ENCODE results near the gene RPS24.

Gene RPS24

DNA sequence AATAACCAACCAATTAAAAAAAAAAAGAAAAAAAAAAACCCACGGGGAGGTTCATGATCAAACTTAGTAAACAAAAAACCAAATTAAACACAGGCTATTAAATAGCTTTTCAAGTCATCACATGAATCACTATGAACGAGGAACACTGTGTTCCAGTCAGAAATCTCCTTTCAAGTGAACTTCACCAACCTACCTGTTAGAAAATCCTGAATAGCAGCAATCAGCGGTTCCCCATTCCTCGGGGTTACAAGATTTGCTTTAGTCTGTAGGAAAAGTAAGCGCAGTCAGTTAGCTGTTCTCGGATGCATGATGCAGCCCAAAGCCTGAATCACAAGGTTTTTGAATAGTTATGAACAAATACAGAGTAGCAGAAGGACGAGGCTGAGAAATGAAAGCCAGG, 23.4 kb upstream of the RPS24 start:
- DNase-seq (no peak), ATAC-seq (replicated peaks) (no peak)
- H3K9me3 Mint-ChIP-seq: no peaks in the 10 kb centered on the region
- H3K4me3 Mint-ChIP-seq: no peak overlapping the region
- H3K27me3 Mint-ChIP-seq: no peaks in the 10 kb centered on the region
- peaks cover 84% of the 10 kb centered on the region for H3K36me3 Mint-ChIP-seq (ENCODE audit: insufficient read depth)
- no peak overlapping the region for H3K27ac Mint-ChIP-seq
- no peaks in the 10 kb centered on the region for H3K4me1 Mint-ChIP-seq (ENCODE audit: low read depth in 2 of 2)

DNA sequence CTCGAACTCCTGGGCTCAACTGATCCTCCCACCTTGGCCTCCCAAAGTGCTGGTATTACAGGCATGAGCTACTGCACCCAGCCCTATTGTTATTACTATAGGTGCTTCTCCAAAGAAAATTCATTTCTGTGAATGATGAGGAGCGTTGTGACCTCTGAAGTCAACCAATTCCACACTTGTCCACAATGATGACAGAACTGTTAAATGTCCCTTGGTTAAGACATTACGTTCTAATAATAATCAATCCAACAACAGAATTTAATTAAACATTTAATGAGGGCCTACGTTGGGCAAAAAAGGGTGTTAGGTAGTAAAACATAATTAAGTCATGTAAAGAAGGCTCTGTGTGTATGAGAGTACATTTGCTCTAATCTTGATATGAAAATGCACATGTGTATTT, 22.6 kb upstream of the RPS24 start:
- no peaks in the 10 kb centered on the region for H3K4me1 Mint-ChIP-seq (ENCODE audit: low read depth in 2 of 2)
- H3K27me3 Mint-ChIP-seq: no peaks in the 10 kb centered on the region
- ATAC-seq (replicated peaks) (no peak), DNase-seq (no peak)
- peaks cover 84% of the 10 kb centered on the region for H3K36me3 Mint-ChIP-seq (ENCODE audit: insufficient read depth)
- H3K9me3 Mint-ChIP-seq: no peaks in the 10 kb centered on the region
- H3K27ac Mint-ChIP-seq: no peak overlapping the region
- no peak overlapping the region for H3K4me3 Mint-ChIP-seq

DNA sequence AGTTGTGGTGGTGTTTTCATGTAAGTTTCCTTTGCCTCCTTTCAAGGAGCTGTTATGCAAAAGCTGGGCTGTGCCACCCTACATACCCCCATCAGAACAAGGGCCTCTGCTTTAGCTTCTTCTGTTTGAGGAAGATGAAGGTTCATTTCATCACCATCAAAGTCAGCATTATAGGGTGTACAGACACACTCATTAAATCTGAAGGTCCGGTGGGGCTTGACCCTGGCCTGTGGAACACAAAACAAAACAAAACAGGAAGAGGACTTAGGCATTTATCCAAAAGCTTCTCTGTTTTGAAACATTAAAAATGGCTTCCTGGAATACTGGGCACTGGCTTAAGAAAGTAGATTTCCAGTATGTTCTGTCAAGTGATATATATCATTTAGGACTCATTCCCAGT, 20.1 kb upstream of the RPS24 start:
- Mint-ChIP-seq H3K27ac (no peak overlapping the region), H3K36me3 (ENCODE audit: insufficient read depth) (peaks cover 90% of the 10 kb centered on the region), H3K9me3 (no peaks in the 10 kb centered on the region), H3K4me3 (no peak overlapping the region), H3K4me1 (ENCODE audit: low read depth in 2 of 2) (no peaks in the 10 kb centered on the region), H3K27me3 (no peaks in the 10 kb centered on the region)
- DNase-seq (no peak), ATAC-seq (replicated peaks) (no peak)

DNA sequence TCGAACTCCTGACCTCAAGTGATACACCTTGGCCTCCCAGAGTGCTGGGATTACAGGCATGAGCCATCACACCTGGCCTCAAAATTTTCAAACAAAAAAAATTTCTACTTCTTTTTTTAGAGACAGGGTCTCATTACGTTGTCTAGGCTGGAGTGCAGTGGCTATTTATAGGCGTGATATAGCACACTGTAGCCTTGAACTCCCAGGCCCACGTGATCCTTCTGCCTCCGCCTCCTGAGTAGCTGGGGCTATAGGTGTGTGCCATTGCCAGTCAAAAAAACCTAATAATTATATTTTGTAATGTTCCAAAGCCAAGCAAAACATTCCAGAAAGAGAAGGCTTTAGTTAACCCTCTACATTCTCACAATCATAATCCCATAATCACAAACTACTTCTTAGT, 18.1 kb upstream of the RPS24 start:
- no peak overlapping the region for H3K4me3 Mint-ChIP-seq
- ATAC-seq (replicated peaks): no peak
- peaks cover 97% of the 10 kb centered on the region for H3K36me3 Mint-ChIP-seq (ENCODE audit: insufficient read depth)
- H3K4me1 Mint-ChIP-seq (ENCODE audit: low read depth in 2 of 2): no peaks in the 10 kb centered on the region
- H3K27ac Mint-ChIP-seq: no peak overlapping the region
- no peak for DNase-seq
- no peaks in the 10 kb centered on the region for H3K9me3 Mint-ChIP-seq
- H3K27me3 Mint-ChIP-seq: no peaks in the 10 kb centered on the region

DNA sequence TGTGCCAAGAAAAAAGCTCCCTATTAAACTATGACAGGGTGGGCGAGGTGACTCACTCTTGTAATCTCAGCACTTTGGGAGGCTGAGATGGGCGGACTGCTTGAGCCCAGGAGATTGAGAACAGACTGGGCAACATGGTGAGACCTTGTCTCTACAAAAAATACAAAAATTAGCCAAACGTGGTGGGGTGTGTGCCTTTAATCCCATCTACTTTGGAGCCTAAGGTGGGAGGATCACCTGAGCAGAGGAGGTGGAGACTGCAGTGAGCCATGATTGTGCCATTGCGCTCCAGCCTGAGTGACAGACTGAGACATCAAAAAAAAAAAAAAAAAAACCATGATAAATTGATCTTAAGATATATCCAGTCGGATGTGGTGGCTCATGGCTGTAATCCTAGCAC, 15.8 kb upstream of the RPS24 start:
- no peak for ATAC-seq (replicated peaks)
- no peaks in the 10 kb centered on the region for H3K27me3 Mint-ChIP-seq

DNA sequence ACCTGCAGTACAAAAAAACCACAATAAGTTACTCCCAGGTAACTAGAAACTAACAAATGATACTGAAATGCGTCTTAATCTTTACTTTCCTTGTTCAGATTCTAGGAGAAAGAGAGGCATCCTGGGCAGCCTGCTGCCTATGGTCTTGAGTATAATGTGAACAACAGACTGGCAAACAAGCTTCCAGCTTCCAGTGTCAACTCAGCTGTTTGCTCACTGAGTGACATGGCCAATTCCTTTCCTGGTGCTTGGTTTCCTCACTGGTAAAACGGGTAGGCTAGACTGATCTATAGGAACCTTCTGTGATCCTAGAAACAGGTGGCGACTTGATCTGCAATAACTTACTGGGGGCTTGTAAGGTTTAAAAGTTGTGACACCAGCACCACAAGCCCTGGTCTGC, 14.4 kb upstream of the RPS24 start:
- DNase-seq (no peak), ATAC-seq (replicated peaks) (no peak)
- H3K4me1 Mint-ChIP-seq (ENCODE audit: low read depth in 2 of 2): no peaks in the 10 kb centered on the region
- peaks cover 100% of the 10 kb centered on the region for H3K36me3 Mint-ChIP-seq (ENCODE audit: insufficient read depth)
- no peak overlapping the region for H3K27ac Mint-ChIP-seq
- H3K9me3 Mint-ChIP-seq: no peaks in the 10 kb centered on the region
- H3K27me3 Mint-ChIP-seq: no peaks in the 10 kb centered on the region
- H3K4me3 Mint-ChIP-seq: no peak overlapping the region

More for the DNA sequence above, 15.8 kb upstream of the RPS24 start:
- Mint-ChIP-seq H3K27ac (no peak overlapping the region), H3K9me3 (no peaks in the 10 kb centered on the region), H3K4me1 (ENCODE audit: low read depth in 2 of 2) (no peaks in the 10 kb centered on the region), H3K4me3 (no peak overlapping the region), H3K36me3 (ENCODE audit: insufficient read depth) (peaks cover 99% of the 10 kb centered on the region)
- DNase-seq: no peak

DNA sequence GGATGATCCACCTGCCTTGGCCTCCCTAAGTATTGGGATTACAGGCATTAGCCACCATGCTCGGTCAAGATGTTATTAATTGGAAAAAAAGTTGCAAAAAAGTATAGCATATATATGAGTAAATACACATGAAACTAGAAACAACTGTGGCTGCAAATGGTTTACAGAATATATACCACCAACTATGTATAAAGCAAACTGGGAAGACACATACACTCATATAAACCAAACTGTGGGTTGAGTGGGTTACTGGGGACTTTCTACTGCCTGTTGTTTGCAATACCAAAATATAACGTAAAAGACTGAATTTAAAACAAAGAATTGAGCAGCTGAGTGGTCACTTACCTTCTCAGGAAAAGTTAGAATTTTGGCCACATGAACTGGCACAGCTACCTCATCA, 12.5 kb upstream of the RPS24 start:
- ATAC-seq (replicated peaks): no peak
- Mint-ChIP-seq H3K27ac (no peak overlapping the region), H3K4me1 (ENCODE audit: low read depth in 2 of 2) (no peaks in the 10 kb centered on the region), H3K27me3 (no peaks in the 10 kb centered on the region), H3K36me3 (ENCODE audit: insufficient read depth) (peaks cover 97% of the 10 kb centered on the region), H3K4me3 (no peak overlapping the region), H3K9me3 (no peaks in the 10 kb centered on the region)
- DNase-seq: no peak

DNA sequence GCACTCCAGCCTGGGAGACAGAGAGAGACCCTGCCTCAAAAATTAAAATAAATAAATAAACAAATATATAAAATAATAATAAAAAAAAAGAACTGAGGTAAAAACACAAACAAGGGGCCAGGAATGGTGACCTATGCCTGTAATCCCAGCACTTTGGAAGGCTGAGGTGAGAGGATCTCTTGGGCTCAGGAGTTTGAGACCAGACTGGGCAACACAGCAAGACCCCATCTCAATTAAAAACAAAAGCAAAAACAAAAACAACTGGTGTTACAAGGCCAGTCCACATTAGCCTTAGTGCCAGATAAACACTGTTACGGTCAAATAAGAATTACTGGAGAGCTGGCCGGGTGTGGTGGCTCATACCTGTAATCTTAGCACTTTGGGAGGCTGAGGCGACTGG, 9.9 kb upstream of the RPS24 start:
- Mint-ChIP-seq H3K4me1 (ENCODE audit: low read depth in 2 of 2) (peaks cover 16 to 20% of the 10 kb centered on the region in 2 donors), H3K9me3 (no peaks in the 10 kb centered on the region), H3K36me3 (ENCODE audit: insufficient read depth) (peaks cover 82% of the 10 kb centered on the region), H3K27ac (peak overlapping the region in 1 of 2 donors; percentile 28), H3K4me3 (no peak overlapping the region), H3K27me3 (no peaks in the 10 kb centered on the region)
- no peak for DNase-seq
- ATAC-seq (replicated peaks): no peak

DNA sequence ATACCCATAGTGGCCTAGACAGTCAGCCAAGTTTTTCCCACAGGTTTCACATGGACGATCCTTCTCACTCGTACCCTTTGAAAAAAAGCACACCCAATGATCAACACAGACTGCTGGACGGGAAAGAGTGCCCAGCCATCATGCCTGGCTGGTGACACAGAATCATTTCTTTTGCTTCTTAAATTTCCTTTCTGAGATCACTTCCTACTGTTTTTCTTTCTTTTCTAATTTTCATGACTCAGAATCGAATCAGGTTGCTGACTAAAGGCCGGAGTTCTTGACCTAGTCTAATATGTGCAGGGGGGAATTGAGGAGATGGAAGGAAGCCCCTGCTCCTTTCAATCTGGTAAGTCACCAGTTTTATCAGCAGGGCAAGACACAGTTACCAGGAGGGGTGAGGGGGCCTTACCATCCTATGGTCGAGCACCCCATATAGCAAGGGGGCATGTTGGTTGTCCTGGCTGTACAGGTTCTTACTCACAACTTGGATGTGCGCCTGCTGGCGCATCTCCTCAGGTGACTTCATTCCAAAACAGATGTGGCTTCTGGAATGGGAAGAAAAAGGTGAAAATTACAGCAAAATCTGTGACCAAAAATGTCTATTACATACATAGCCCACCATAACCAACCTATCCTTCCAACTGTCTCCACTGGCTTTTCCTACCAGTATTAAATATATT, 7.8 kb upstream of the RPS24 start:
- Mint-ChIP-seq H3K4me1 (ENCODE audit: low read depth in 2 of 2) (peaks cover 27 to 33% of the 10 kb centered on the region in 2 donors), H3K4me3 (no peak overlapping the region), H3K27me3 (no peaks in the 10 kb centered on the region), H3K36me3 (ENCODE audit: insufficient read depth) (peaks cover 76% of the 10 kb centered on the region), H3K9me3 (no peaks in the 10 kb centered on the region), H3K27ac (peak overlapping the region in 1 of 2 donors; percentile 27)
- no peak for ATAC-seq (replicated peaks)
- no peak for DNase-seq

DNA sequence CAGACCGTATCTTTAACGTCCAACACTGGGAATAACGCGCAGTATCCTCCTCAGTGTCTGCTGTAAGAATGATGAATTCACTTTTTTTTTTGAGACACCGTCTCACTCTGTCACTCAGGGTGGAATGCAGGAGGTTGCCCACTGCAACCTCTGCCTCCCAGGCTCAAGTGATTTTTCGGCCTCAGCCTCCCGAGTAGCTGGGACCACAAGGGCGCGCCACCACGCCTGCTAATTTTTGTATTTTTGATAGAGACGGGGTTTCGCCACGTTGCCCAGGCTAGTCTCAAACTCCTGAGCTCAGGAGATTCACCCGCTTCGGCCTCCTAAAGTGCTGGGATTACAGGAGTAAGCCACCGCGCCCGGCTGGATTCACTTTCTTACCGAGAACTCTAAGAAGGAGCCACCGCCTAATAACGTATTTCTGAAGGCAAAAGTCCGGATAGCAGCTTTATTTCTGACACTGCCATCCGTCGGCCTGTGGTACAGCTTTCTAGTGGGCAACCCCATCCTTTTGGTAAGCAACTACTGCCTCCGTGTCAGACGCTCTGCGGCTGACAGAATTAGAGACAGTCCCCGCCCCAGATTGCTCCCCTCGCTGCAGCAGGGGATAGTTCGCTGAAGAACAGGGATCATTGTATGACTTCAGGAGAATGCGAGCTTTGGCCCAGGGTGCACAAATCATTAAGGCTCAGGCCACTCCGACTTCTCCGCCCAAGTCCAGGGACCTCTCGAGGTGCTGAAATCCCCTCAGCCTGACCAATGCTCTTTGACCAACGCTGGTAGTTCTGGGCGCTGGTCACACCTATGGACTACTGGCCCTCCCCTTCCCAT, 5.0 kb upstream of the RPS24 start:
- Mint-ChIP-seq H3K27ac (peak overlapping the region; percentile 94 to 95), H3K4me1 (ENCODE audit: low read depth in 2 of 2) (peaks cover 27 to 33% of the 10 kb centered on the region in 2 donors), H3K9me3 (no peaks in the 10 kb centered on the region), H3K27me3 (no peaks in the 10 kb centered on the region), H3K36me3 (ENCODE audit: insufficient read depth) (peaks cover 50% of the 10 kb centered on the region), H3K4me3 (peak overlapping the region; percentile 94 to 98)
- DNase-seq (peak; percentile 38 to 52 (median 42)), ATAC-seq (replicated peaks) (peak; percentile 48)

DNA sequence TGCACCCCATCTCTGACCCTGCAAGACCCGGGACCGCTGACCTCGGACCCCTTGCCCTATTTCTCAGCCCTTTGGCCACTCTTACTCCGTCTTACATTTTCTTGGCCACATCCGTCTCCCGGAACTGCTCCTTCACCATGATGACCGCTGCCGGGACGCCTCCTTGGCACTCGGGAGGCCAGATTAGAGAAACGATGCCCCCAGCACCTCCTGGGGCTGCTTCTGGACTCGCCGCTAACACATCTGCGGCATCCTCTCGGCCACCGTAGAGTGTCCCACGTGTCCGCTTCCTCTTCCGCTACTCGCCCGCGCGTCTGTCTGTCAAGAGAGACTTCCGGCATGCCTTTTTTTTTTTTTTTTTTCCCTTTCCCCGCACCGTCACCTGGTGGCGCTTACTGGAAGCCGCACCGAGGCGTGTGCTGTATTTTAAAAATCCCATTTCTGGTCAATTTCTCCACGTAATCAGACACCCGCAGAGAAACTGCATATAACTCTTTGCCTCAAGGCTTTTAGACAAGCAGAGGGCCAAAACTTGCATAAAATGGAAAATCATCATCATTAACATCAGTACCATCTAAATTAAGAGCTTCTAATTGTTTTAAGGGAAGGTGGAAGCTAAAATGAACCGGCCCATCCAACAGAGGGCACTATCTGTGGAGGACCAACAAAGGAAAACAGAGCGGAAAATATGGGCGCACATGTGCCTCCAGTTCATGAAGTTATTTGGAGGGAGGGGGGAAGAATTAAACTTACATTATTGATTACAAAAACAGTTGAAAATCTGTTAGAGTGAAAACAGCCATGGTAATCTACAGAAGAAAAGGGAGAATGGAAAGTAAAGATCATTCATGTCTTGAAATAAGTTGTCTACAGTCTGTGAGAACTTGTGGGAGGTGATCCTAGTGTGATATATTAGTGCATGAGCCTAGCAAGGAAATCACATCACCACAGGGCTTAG, 4.1 kb upstream of the RPS24 start, which contains the start of gene POLR3A:
Gene POLR3A, minus strand, starts transcription at position 247 of the 958 bp plus-strand sequence. Its CDS starts 108 bp downstream, at position 139.
- Mint-ChIP-seq H3K4me3 (peak within 1 kb of the TSS; percentile 94 to 98), H3K36me3 (ENCODE audit: insufficient read depth) (peaks cover 49% of the 10 kb centered on the region)
- DNase-seq: peak; percentile 87 to 90 (median 90)

DNA sequence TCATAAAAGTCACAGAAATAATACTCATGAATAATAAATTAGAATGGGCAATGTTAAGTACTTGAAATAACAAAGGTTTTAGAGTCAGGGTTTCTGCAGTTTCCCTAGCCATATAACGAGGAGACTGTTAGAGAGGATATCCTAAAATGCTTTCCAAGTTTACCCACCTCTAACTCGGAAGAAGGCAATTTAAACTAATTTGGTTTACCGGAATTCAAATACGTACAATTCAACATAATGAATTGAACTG, 351 bp upstream of the RPS24 start:
- no peak for DNase-seq
- peaks cover 67% of the 10 kb centered on the region for H3K36me3 Mint-ChIP-seq (ENCODE audit: insufficient read depth)
- peaks cover 39 to 57% of the 10 kb centered on the region in 2 donors for H3K4me1 Mint-ChIP-seq (ENCODE audit: low read depth in 2 of 2)
- no peaks in the 10 kb centered on the region for H3K9me3 Mint-ChIP-seq
- ATAC-seq (replicated peaks): no peak
- no peaks in the 10 kb centered on the region for H3K27me3 Mint-ChIP-seq
- peak overlapping the region; percentile 86 to 95 for H3K27ac Mint-ChIP-seq
- peak overlapping the region; percentile 80 to 86 for H3K4me3 Mint-ChIP-seq

More for the DNA sequence above, 4.1 kb upstream of the RPS24 start, which contains the start of gene POLR3A:
- peaks cover 32 to 40% of the 10 kb centered on the region in 2 donors for H3K4me1 Mint-ChIP-seq (ENCODE audit: low read depth in 2 of 2)
- peak within 1 kb of the TSS; percentile 94 to 95 for H3K27ac Mint-ChIP-seq
- no peaks in the 10 kb centered on the region for H3K27me3 Mint-ChIP-seq
- no peaks in the 10 kb centered on the region for H3K9me3 Mint-ChIP-seq
- ATAC-seq (replicated peaks): peak; percentile 63

DNA sequence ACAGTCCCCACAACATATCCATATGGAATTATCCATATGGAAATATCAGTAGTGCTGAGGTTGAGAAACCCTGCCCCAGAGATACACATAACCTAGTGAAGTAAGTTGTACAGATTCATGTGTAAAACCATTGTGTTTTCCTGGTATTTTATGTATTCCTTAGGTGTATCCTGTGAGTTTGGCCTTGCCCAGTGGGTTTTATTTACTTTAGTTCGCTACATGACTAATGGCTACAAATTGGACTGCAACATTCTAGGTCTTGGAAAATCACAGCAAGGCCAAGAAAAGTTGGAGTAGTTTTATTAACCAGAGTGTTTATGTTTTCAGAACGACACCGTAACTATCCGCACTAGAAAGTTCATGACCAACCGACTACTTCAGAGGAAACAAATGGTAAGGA, 1.4 kb downstream of the RPS24 start:
- H3K27ac Mint-ChIP-seq: peak overlapping the region; percentile 86 to 95
- H3K4me3 Mint-ChIP-seq: peak overlapping the region; percentile 80 to 86
- DNase-seq: no peak
- H3K27me3 Mint-ChIP-seq: no peaks in the 10 kb centered on the region
- H3K9me3 Mint-ChIP-seq: no peaks in the 10 kb centered on the region
- H3K36me3 Mint-ChIP-seq (ENCODE audit: insufficient read depth): peaks cover 68% of the 10 kb centered on the region
- H3K4me1 Mint-ChIP-seq (ENCODE audit: low read depth in 2 of 2): peaks cover 34 to 54% of the 10 kb centered on the region in 2 donors
- no peak for ATAC-seq (replicated peaks)
